ENCODE results near the gene ARPP21. TPM values are rescaled to one million over a fixed set of nuclear protein-coding genes. Genes with fewer than 3 reads are reported as not detected.
"Not testable (repeated sequence)": the region's sequence is repeated elsewhere in the genome, so short reads cannot be mapped to it uniquely, and the experiment has no call there.

The ARPP21 gene
- total RNA-seq, 2 donors from 2014 or later, result not detected

GRCh38 chr3:35598804-35599203, 40.5 kb upstream of the ARPP21 start:
- no peak for TF ChIP-seq CTCF (IDR thresholded peaks at IDR 0.05)
- no peak for DNase-seq (ENCODE audit: low spot score)
- H3K4me1 ChIP-seq, result no peaks in the 10 kb centered on the region
- H3K27me3 ChIP-seq, result no peaks in the 10 kb centered on the region
- no peak overlapping the region for H3K27ac ChIP-seq
- no peaks in the 10 kb centered on the region for H3K36me3 ChIP-seq
- H3K9me3 ChIP-seq, result no peaks in the 10 kb centered on the region
- H3K4me3 ChIP-seq, result no peak overlapping the region

DNA sequence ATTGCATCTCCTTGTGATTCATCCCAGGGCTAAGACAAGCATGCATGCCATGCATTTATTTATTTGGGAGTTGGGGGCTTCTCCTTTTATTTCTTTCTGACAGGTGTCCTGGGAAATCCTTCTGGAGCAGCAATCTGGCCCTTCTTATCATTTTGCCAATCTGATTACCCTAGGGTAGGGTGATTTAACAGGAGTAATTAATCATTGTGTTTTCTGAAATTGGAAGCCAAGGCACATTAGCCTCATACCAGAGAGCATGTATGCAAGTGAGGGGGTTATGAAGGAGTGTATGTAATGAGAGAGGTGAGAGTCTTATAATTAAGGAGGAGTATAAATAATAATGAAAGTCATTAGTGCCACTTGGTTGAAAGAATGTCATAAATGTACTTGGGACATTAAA, 37.4 kb upstream of the ARPP21 start:
- no peak overlapping the region for H3K4me3 ChIP-seq
- no peaks in the 10 kb centered on the region for H3K27me3 ChIP-seq
- no peak for DNase-seq (ENCODE audit: low spot score)
- H3K9me3 ChIP-seq, result no peaks in the 10 kb centered on the region
- H3K36me3 ChIP-seq, result no peaks in the 10 kb centered on the region
- no peak overlapping the region for H3K27ac ChIP-seq
- no peaks in the 10 kb centered on the region for H3K4me1 ChIP-seq
- no peak for TF ChIP-seq CTCF (IDR thresholded peaks at IDR 0.05)

- H3K4me3 ChIP-seq, result no peak overlapping the region
- H3K36me3 ChIP-seq, result no peaks in the 10 kb centered on the region
- H3K27ac ChIP-seq, result no peak overlapping the region
- no peak for TF ChIP-seq CTCF (IDR thresholded peaks at IDR 0.05)
- no peak for DNase-seq (ENCODE audit: low spot score)
- no peaks in the 10 kb centered on the region for H3K27me3 ChIP-seq
- no peaks in the 10 kb centered on the region for H3K4me1 ChIP-seq
- no peaks in the 10 kb centered on the region for H3K9me3 ChIP-seq
Observed at GRCh38 chr3:35602395-35602936, 36.9 kb upstream of the ARPP21 start.

DNA sequence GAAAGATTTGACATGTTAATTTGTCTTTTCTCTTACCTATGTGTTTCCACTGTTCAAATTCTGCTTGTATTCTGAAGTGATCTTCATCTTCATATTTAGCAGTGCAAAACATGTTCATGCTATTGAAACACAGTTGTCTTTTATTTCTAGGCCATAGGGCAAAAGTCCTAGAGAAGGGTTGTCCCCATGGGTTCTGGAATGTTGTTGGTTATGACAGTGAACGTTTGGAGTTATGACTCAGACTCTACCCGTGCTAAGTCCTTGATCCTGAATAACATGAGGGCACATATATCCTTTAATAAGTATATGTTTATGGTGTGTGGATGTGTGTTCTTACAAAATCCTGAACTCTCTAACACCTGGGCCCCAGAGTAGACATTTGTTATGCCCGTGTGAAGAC, 23.0 kb upstream of the ARPP21 start:
- no peak overlapping the region for H3K27ac ChIP-seq
- no peaks in the 10 kb centered on the region for H3K9me3 ChIP-seq
- DNase-seq (ENCODE audit: low spot score), result no peak
- no peaks in the 10 kb centered on the region for H3K36me3 ChIP-seq
- H3K27me3 ChIP-seq, result no peaks in the 10 kb centered on the region
- H3K4me3 ChIP-seq, result no peak overlapping the region
- TF ChIP-seq CTCF (IDR thresholded peaks at IDR 0.05), result no peak
- no peaks in the 10 kb centered on the region for H3K4me1 ChIP-seq

DNA sequence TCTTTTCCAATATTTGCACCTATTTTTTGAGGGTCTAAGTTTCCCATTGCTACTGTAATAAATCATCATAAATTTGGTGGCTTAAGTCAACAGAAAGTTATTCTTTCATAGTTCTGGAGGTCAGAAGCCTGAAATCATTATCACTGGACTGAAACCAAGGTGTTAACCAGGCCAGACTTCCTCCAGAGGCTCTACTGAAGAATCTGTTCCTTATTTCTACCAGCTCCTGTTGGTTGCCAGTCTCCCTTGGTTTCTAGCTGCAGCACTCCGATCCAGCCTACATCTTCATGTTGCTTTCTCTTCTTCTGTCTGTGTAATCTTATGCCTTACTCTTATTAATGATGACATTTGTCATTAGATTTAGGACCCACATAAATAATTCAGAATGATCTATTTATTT, 22.0 kb upstream of the ARPP21 start:
- Histone ChIP-seq H3K9me3 (no peaks in the 10 kb centered on the region), H3K4me1 (no peaks in the 10 kb centered on the region), H3K4me3 (no peak overlapping the region), H3K27ac (no peak overlapping the region), H3K36me3 (no peaks in the 10 kb centered on the region), H3K27me3 (no peaks in the 10 kb centered on the region)
- TF ChIP-seq CTCF (IDR thresholded peaks at IDR 0.05), result no peak
- no peak for DNase-seq (ENCODE audit: low spot score)

DNA sequence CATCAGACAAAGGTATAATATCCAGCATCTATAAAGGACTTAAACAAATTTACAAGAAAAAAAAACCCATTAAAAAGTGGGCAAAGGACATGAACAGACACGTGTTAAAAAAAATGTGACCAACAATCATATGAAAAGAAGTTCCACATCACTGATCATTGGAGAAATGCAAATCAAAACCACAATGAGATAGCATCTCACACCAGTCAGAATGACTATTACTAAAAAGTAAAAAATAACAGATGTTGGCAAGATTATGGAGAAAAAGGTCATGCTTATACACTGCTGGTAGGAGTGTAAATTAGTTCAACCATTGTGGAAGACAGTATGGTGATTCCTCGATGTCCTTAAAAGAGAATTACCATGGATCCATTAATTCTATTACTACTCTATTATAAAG, 19.1 kb upstream of the ARPP21 start:
- not testable (repeated sequence) for H3K9me3 ChIP-seq; H3K27me3 ChIP-seq; H3K4me1 ChIP-seq; H3K4me3 ChIP-seq; DNase-seq (ENCODE audit: low spot score); H3K27ac ChIP-seq; H3K36me3 ChIP-seq

All from right atrium auricular region (tissue), 2 donors.